ENCODE measurements around the gene DGKG. TPM values are rescaled to one million over a fixed set of nuclear protein-coding genes. Genes with fewer than 3 reads are reported as not detected.

The DGKG gene
- total and polyA plus RNA-seq, 2 of the 8 experiments (the other 6 are each of a cell fraction or from before 2014, with no cell fraction given): 0.30 to 0.48 TPM

DNA sequence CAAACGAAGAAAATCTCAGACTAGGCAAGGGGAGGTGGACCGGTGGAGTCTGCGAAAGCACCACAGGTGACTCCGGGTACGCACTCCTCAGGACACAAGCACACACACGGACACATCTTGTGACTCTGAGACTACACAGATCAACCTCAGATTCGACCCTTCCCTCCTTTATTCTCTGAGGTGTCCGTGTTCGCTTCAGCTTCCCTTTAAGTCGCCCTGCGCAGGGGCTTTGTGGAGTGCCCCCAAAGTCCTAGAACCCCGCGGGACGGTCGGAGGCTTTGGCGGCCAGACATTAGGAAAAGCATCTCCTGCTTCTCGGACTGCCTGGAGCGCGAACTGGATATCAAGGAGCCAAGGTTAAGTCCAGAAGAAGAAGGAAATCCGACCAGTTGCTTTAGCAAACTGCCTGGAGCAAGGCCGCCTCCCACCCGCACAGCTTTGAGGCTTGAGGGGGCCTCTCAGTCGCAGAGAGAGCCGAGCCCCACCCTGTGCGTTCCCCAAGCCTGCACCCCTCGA, 730 bp downstream of the DGKG start:
- Histone ChIP-seq H4K91ac (replicated peaks; ENCODE audit: insufficient read length, low read length) (no peak overlapping the region), H2BK20ac (ENCODE audit: low read length) (no peak overlapping the region), H3K79me2 (ENCODE audit: control insufficient read depth in 1 of 2, insufficient read depth in 2 of 2, low read length in 2 of 2) (no peaks in the 10 kb centered on the region), H2AK5ac (ENCODE audit: low read depth, low read length) (no peak overlapping the region), H3K4me1 (replicated peaks in 1 of 4; ENCODE audit: control insufficient read depth in 3 of 4, insufficient read depth in 4 of 4, low read length in 3 of 4) (peaks cover 3 to 15% (median 8%) of the 10 kb centered on the region in 4 experiments; a peak in 6 of 7 replicates), H3K56ac (replicated peaks; ENCODE audit: insufficient read length, low read depth, low read length) (no peak overlapping the region), H3K23me2 (ENCODE audit: low read depth, low read length) (peaks cover 14% of the 10 kb centered on the region), H3K79me1 (ENCODE audit: low read depth, low read length) (no peaks in the 10 kb centered on the region), H4K8ac (ENCODE audit: extremely low read depth, insufficient read depth, low read length) (no peak overlapping the region), H3K14ac (ENCODE audit: insufficient read length) (no peak overlapping the region), H2BK5ac (ENCODE audit: low read depth, low read length) (no peak overlapping the region), H2BK15ac (ENCODE audit: low read length) (no peak overlapping the region), H2BK120ac (replicated peaks; ENCODE audit: low read depth, low read length) (no peak overlapping the region), H3K27ac (ENCODE audit: low read depth, low read length) (no peak overlapping the region), H3K4me2 (ENCODE audit: insufficient read depth in 1 of 2, low read depth in 2 of 2, low read length in 2 of 2) (peak overlapping the region; percentile 96 to 98), H3K18ac (ENCODE audit: extremely low read depth, low read length) (no peak overlapping the region), H3K36me3 (ENCODE audit: control insufficient read depth in 2 of 4, insufficient read depth in 4 of 4, low read length in 3 of 4) (no peaks in the 10 kb centered on the region), H4K5ac (ENCODE audit: insufficient read length, low read depth, low read length) (no peak overlapping the region), H3K9ac (replicated peaks in 1 of 4; ENCODE audit: extremely low read depth in 1 of 4, low read depth in 3 of 4, low read length in 3 of 4) (0 out of 7 replicates have a peak overlapping the region, but pooled peaks of 1 of the 4 experiments have one; percentile 27), H3K4ac (replicated peaks; ENCODE audit: insufficient read length, low read depth, low read length) (no peak overlapping the region), H2BK12ac (ENCODE audit: low read depth, low read length) (no peak overlapping the region), H3K9me3 (ENCODE audit: insufficient read depth in 2 of 2, low read depth in 1 of 2, low read length in 1 of 2) (no peaks in the 10 kb centered on the region), H3K27me3 (replicated peaks in 1 of 4; ENCODE audit: control insufficient read depth in 3 of 4, extremely low read depth in 1 of 4, insufficient read depth in 3 of 4, low read length in 3 of 4) (peaks cover 35 to 50% (median 43%) of the 10 kb centered on the region in 4 experiments), H2AFZ (ENCODE audit: low read length) (0 out of 2 replicates have a peak overlapping the region, but pooled peaks have one; percentile 1), H3K4me3 (ENCODE audit: extremely low read depth in 1 of 4, insufficient read depth in 2 of 4, low read depth in 3 of 4, low read length in 4 of 4) (peak overlapping the region; percentile 48 to 68 (median 56); a peak in 7 of 8 replicates), H3K23ac (ENCODE audit: insufficient read length) (no peak overlapping the region), H4K20me1 (replicated peaks in 1 of 2; ENCODE audit: control insufficient read depth in 1 of 2, insufficient read depth in 2 of 2, low read length in 2 of 2) (no peaks in the 10 kb centered on the region)
- 8% methylated on average over 26 of the region's 26 CpGs; no CpG with 5 or more reads in 1 of the 2 experiments for WGBS, 2 experiments (ENCODE audit: extremely low coverage in 1 of 2, insufficient coverage in 1 of 2, insufficient read length in 1 of 2, insufficient replicate concordance in 2 of 2, low coverage in 1 of 2, low lambda C conversion rate in 2 of 2, missing lambda C conversion rate in 1 of 2)
- POLR2A ChIA-PET (ENCODE audit: partially characterized antibody): interaction anchor here (0.9 kb wide), 1 partner anchor 52 kb away, joined by 3 read pairs; no protein-coding TSS in a partner anchor
- CTCF ChIA-PET (ENCODE audit: partially characterized antibody): interaction anchor here (0.9 to 1.1 kb wide), 2 partner anchors 93 to 121 kb away, joined by 3 read pairs; no protein-coding TSS in a partner anchor
- TF ChIP-seq EZH2 (IDR thresholded peaks at IDR 0.05; ENCODE audit: low read depth, low read length, severe bottlenecking) (peak; percentile 96), BRCA1 (IDR thresholded peaks at IDR 0.05; ENCODE audit: low read depth, low read length) (no peak), NRF1 (IDR thresholded peaks at IDR 0.05; ENCODE audit: low read depth, low read length) (no peak), SUZ12 (IDR thresholded peaks at IDR 0.05; ENCODE audit: low read length) (peak; percentile 96)
- FAIRE-seq: no peak
- DNase-seq (ENCODE audit: low read depth in 1 of 2, low spot score in 2 of 2): no peak
